ENCODE measurements around the gene JARID2.

DNA sequence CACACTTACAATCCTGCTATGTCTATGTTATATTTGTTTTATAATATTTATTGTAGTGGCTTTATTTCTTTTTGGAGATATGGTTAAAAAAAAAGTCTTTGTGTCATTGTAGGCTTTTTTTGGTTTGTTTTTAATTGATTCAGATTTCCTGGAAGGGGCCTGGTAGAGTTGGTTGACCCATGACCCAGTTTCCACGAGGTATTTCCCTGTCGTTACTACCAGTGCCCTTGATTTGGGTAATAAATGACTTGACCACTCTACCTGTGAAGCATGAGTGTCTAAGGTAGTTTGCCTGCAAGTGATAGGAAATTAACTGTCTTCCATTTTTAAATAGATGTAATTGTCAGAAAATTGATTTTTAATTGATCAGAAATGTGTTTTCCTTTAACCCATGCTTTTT, 121.0 kb downstream of the JARID2 start:
- TF ChIP-seq, protein P1, sequence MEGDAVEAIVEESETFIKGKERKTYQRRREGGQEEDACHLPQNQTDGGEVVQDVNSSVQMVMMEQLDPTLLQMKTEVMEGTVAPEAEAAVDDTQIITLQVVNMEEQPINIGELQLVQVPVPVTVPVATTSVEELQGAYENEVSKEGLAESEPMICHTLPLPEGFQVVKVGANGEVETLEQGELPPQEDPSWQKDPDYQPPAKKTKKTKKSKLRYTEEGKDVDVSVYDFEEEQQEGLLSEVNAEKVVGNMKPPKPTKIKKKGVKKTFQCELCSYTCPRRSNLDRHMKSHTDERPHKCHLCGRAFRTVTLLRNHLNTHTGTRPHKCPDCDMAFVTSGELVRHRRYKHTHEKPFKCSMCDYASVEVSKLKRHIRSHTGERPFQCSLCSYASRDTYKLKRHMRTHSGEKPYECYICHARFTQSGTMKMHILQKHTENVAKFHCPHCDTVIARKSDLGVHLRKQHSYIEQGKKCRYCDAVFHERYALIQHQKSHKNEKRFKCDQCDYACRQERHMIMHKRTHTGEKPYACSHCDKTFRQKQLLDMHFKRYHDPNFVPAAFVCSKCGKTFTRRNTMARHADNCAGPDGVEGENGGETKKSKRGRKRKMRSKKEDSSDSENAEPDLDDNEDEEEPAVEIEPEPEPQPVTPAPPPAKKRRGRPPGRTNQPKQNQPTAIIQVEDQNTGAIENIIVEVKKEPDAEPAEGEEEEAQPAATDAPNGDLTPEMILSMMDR (IDR thresholded peaks at IDR 0.05; ENCODE audit: low read depth, low read length) = no peak
- TF ChIP-seq MYC (IDR thresholded peaks at IDR 0.05; ENCODE audit: low read depth, low read length) = no peak
- TF ChIP-seq, protein P2, sequence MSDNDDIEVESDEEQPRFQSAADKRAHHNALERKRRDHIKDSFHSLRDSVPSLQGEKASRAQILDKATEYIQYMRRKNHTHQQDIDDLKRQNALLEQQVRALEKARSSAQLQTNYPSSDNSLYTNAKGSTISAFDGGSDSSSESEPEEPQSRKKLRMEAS (IDR thresholded peaks at IDR 0.05; ENCODE audit: low read depth, low read length) = no peak

Measured in NB4 (cell line).